HCT116 (cell line): ENCODE data around the gene MAP2K5. TPM values are rescaled to one million over a fixed set of nuclear protein-coding genes. Genes with fewer than 3 reads are reported as not detected.

Source experiments
- ATAC-seq: fragments of 200-7000 bp; cut with Tn5 transposase; 2 replicates; pipeline ENCODE4 v1.9.1; 2020; ENCODE audit warnings: mild to moderate bottlenecking, moderate library complexity
- BruUV-seq: library from RNA; stranded (reverse); fragments of 400-500 nt; replicated peaks from 2 replicates; lab custom pipeline; 2021; lab: Mats Ljungman, UMichigan
- CTCF ChIA-PET: fragments of 300-600 bp; sonication (Branson Sonifier 250); formaldehyde crosslinking; loops from one replicate; lab custom pipeline; 2021; ENCODE audit warnings: antibody characterized with exemption; lab: Charles Lee
- POLR2A ChIA-PET: fragments of 300-600, 350-600 bp; sonication (Branson Sonifier 250); formaldehyde crosslinking; loops from one replicate; lab custom pipeline; 2021; ENCODE audit warnings: antibody characterized with exemption; lab: Charles Lee
- RAD21 ChIA-PET, 2 experiments: fragments of 300-600 bp; sonication (Branson Sonifier 250); formaldehyde crosslinking; loops; one replicate each; lab custom pipeline; 2023; ENCODE audit warnings: low total read pairs in 2 of 2; ENCODE audit not compliant: uncharacterized antibody in 2 of 2, unreplicated experiment in 2 of 2, low non-redundant PET in 1 of 2; lab: Charles Lee
- DNase-seq: peaks from one replicate; pipeline ENCODE4 v3.0.0-alpha.2; 2010; ENCODE audit warnings: low read depth, low spot score
- H2AFZ ChIP-seq: fragments of 200-600 bp; shearing (Covaris generic), sonication (generic); 2 replicates; pipeline ENCODE4 v1.6.1; 2017; ENCODE audit warnings: low read depth, mixed run types, mixed read lengths, antibody characterized with exemption, low read length; ENCODE audit not compliant: poor library complexity, severe bottlenecking
- H3K27ac ChIP-seq: 2 replicates; pipeline ENCODE4 v1.5.1; 2012; ENCODE audit warnings: low read depth, low read length
- H3K27me3 ChIP-seq: fragments of 200-600 bp; sonication (generic); 2 replicates; pipeline ENCODE4 v1.6.1; 2016; ENCODE audit warnings: mixed run types, low read length, mixed read lengths; ENCODE audit not compliant: insufficient read depth
- H3K36me3 ChIP-seq, 2 experiments: fragments of 200-500 bp in 1 of 2; fragments of 200-600 bp in 1 of 2; sonication (Bioruptor generic) in 1 of 2; sonication (generic) in 1 of 2; 2 replicates each; pipeline versions ENCODE4 v1.5.1 to v1.6.1; 2014 to 2016; ENCODE audit warnings: low read length in 2 of 2, inconsistent platforms in 1 of 2, mixed read lengths in 1 of 2, mixed run types in 1 of 2; ENCODE audit not compliant: insufficient read depth in 2 of 2, control insufficient read depth in 1 of 2
- H3K4me1 ChIP-seq, 2 experiments: fragments of 200-600 bp in 1 of 2; sonication (generic) in 1 of 2; 2 replicates each; pipeline versions ENCODE4 v1.5.1 to v1.6.1; 2012 to 2017; ENCODE audit warnings: low read length in 2 of 2, inconsistent platforms in 1 of 2, mild to moderate bottlenecking in 1 of 2, mixed read lengths in 1 of 2, mixed run types in 1 of 2, moderate library complexity in 1 of 2; ENCODE audit not compliant: insufficient read depth in 2 of 2, control insufficient read depth in 1 of 2
- H3K4me2 ChIP-seq: fragments of 200-600 bp; sonication (generic); 2 replicates; pipeline ENCODE4 v1.6.1; 2017; ENCODE audit warnings: mixed run types, low read length, mixed read lengths
- H3K4me3 ChIP-seq, 2 experiments: fragments of 200-600 bp in 1 of 2; sonication (generic) in 1 of 2; replicated peaks in 1 of 2; 2 replicates each; pipeline ENCODE4 v1.5.1; 2011 to 2016; ENCODE audit warnings: low read length in 2 of 2, control low read depth in 1 of 2, low read depth in 1 of 2, mild to moderate bottlenecking in 1 of 2, mixed read lengths in 1 of 2, mixed run types in 1 of 2
- H3K79me2 ChIP-seq: fragments of 200-600 bp; sonication (generic); 2 replicates; pipeline ENCODE4 v1.6.1; 2017; ENCODE audit warnings: mild to moderate bottlenecking, mixed run types, low read length, moderate library complexity, mixed read lengths; ENCODE audit not compliant: insufficient read depth
- H3K9ac ChIP-seq: fragments of 200-600 bp; sonication (generic); 2 replicates; pipeline ENCODE4 v1.6.1; 2016; ENCODE audit warnings: low read length, mixed read lengths
- H3K9me2 ChIP-seq: fragments of 200-600 bp; sonication (generic), shearing (Covaris generic); 2 replicates; pipeline ENCODE4 v1.6.1; 2017; ENCODE audit warnings: mixed run types, mild to moderate bottlenecking, moderate library complexity; ENCODE audit not compliant: insufficient read depth
- H3K9me3 ChIP-seq, 2 experiments: fragments of 200-500 bp in 1 of 2; fragments of 200-600 bp in 1 of 2; sonication (Bioruptor generic) in 1 of 2; sonication (generic) in 1 of 2; 2 replicates each; pipeline ENCODE4 v1.6.1; 2014 to 2017; ENCODE audit warnings: low read length in 2 of 2, mixed read lengths in 2 of 2, inconsistent platforms in 1 of 2, low read depth in 1 of 2, mild to moderate bottlenecking in 1 of 2, mixed run types in 1 of 2, moderate library complexity in 1 of 2; ENCODE audit not compliant: control insufficient read depth in 1 of 2, insufficient read depth in 1 of 2
- H4K20me1 ChIP-seq: fragments of 200-600 bp; sonication (generic), shearing (Covaris generic); 2 replicates; pipeline ENCODE4 v1.6.1; 2017; ENCODE audit warnings: mixed run types, mild to moderate bottlenecking, moderate library complexity; ENCODE audit not compliant: insufficient read depth
- CBX3 ChIP-seq: IDR thresholded peaks from 2 replicates; pipeline ENCODE4 v1.6.1; 2012; ENCODE audit warnings: low read depth
- CEBPB ChIP-seq: IDR thresholded peaks from 2 replicates; pipeline ENCODE4 v1.6.1; 2012; ENCODE audit warnings: low read depth
- JUND ChIP-seq: IDR thresholded peaks from 2 replicates; pipeline ENCODE4 v1.6.1; 2012
- RAD21 ChIP-seq: IDR thresholded peaks from 2 replicates; pipeline ENCODE4 v1.6.1; 2012; ENCODE audit warnings: low read depth, mild to moderate bottlenecking
- SP1 ChIP-seq: IDR thresholded peaks from 2 replicates; pipeline ENCODE4 v1.6.1; 2012; ENCODE audit warnings: low read depth
- SRF ChIP-seq: IDR thresholded peaks from 2 replicates; pipeline ENCODE4 v1.6.1; 2012; ENCODE audit warnings: low read depth
- TCF7L2 ChIP-seq: IDR thresholded peaks from 2 replicates; pipeline ENCODE4 v1.7.0; 2011; ENCODE audit warnings: borderline replicate concordance, inconsistent platforms; ENCODE audit not compliant: insufficient read depth, insufficient read length; ENCODE audit errors: extremely low read depth
- intact Hi-C: fragments of 100-400 bp; cut with micrococcal nuclease; formaldehyde crosslinking; loops from 2 replicates; pipeline ENCODE4 v1.10.0; 2022
- total RNA-seq: library from RNA; stranded (reverse); gene quantifications from one replicate; pipeline ENCODE4 v1.2.1, GENCODE V29; 2021; ENCODE audit not compliant: unreplicated experiment
- TF ChIP-seq, protein P1 (sequence below), 3 experiments: fragments of 200-600 bp in 1 of 3; sonication (generic) in 1 of 3; IDR thresholded peaks in 2 of 3; conservative IDR thresholded peaks in 1 of 3; 2 replicates each; pipeline ENCODE4 v1.5.1; 2012 to 2017; ENCODE audit warnings: low read depth in 2 of 3, low read length in 2 of 3, antibody characterized with exemption in 1 of 3, borderline replicate concordance in 1 of 3, control low read depth in 1 of 3, mild to moderate bottlenecking in 1 of 3, mixed read lengths in 1 of 3, mixed run types in 1 of 3, moderate library complexity in 1 of 3; ENCODE audit not compliant: insufficient read depth in 1 of 3
- TF ChIP-seq, protein P2 (sequence below): IDR thresholded peaks from 2 replicates; pipeline ENCODE4 v1.6.1; 2011; ENCODE audit warnings: mild to moderate bottlenecking, low read length, moderate library complexity; ENCODE audit not compliant: insufficient replicate concordance; ENCODE audit errors: extremely low read depth

MAP2K5 gene
- total RNA-seq, 1 experiment from 2014 or later: 15.6 TPM

DNA sequence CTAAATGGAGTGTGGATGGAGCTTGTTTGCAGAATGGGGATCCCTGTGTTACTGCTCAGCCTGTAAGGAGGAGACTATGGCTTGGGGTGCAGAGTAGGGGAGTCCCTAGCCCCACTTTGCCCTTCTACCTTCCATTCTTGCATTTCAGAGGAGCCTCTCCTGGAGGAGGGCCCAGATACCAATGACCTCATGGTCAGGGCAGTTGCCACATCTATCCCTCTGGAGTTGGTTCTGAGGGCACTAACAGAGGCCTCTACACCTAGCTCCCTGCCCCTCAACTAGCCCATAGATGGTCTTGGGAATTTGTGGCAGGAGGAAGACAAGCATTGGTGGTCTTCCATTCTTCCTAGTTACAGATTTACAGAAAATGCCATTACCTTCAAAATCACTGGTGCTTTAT is 288.9 kb downstream of the MAP2K5 start:
- POLR2A ChIA-PET: no interaction called here
- intact Hi-C loops: loop anchor here (10.0 kb wide), 3 partner anchors 307 to 587 kb away; partner anchors contain the start of gene C15orf61
- DNase-seq: no peak
- H3K4me2 ChIP-seq: no peak overlapping the region
- H3K9me2 ChIP-seq: no peaks in the 10 kb centered on the region
- ATAC-seq: no peak
- H2AFZ ChIP-seq: no peak overlapping the region
- BruUV-seq: no TSS peak
- no peak overlapping the region for H3K9ac ChIP-seq
- no peaks in the 10 kb centered on the region for H3K36me3 ChIP-seq
- H3K79me2 ChIP-seq: no peaks in the 10 kb centered on the region
- no peaks in the 10 kb centered on the region for H3K27me3 ChIP-seq
- H3K9me3 ChIP-seq: no peaks in the 10 kb centered on the region
- H4K20me1 ChIP-seq: no peaks in the 10 kb centered on the region
- no peak overlapping the region for H3K4me3 ChIP-seq
- CTCF ChIA-PET: interaction anchor here (1.0 kb wide), 2 partner anchors 330 to 885 kb away, joined by 3 to 6 read pairs; no protein-coding TSS in a partner anchor
- RAD21 ChIA-PET: interaction anchor here in 1 of 2 experiments (1.0 kb wide), 1 partner anchor 885 kb away, joined by 4 read pairs; no protein-coding TSS in a partner anchor
- H3K27ac ChIP-seq: no peak overlapping the region
- TF ChIP-seq RAD21: no peak
- no peak for TF ChIP-seq TCF7L2
- TF ChIP-seq CBX3: no peak
- TF ChIP-seq, protein P1, sequence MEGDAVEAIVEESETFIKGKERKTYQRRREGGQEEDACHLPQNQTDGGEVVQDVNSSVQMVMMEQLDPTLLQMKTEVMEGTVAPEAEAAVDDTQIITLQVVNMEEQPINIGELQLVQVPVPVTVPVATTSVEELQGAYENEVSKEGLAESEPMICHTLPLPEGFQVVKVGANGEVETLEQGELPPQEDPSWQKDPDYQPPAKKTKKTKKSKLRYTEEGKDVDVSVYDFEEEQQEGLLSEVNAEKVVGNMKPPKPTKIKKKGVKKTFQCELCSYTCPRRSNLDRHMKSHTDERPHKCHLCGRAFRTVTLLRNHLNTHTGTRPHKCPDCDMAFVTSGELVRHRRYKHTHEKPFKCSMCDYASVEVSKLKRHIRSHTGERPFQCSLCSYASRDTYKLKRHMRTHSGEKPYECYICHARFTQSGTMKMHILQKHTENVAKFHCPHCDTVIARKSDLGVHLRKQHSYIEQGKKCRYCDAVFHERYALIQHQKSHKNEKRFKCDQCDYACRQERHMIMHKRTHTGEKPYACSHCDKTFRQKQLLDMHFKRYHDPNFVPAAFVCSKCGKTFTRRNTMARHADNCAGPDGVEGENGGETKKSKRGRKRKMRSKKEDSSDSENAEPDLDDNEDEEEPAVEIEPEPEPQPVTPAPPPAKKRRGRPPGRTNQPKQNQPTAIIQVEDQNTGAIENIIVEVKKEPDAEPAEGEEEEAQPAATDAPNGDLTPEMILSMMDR (IDR thresholded peaks at IDR 0.05 in 2 of 3, conservative IDR thresholded peaks at IDR 0.05 in 1 of 3; ENCODE audit: borderline replicate concordance in 1 of 3, insufficient read depth in 1 of 3, low read depth in 2 of 3, low read length in 2 of 3): no peak
- no peak for TF ChIP-seq SRF
- TF ChIP-seq, protein P2, sequence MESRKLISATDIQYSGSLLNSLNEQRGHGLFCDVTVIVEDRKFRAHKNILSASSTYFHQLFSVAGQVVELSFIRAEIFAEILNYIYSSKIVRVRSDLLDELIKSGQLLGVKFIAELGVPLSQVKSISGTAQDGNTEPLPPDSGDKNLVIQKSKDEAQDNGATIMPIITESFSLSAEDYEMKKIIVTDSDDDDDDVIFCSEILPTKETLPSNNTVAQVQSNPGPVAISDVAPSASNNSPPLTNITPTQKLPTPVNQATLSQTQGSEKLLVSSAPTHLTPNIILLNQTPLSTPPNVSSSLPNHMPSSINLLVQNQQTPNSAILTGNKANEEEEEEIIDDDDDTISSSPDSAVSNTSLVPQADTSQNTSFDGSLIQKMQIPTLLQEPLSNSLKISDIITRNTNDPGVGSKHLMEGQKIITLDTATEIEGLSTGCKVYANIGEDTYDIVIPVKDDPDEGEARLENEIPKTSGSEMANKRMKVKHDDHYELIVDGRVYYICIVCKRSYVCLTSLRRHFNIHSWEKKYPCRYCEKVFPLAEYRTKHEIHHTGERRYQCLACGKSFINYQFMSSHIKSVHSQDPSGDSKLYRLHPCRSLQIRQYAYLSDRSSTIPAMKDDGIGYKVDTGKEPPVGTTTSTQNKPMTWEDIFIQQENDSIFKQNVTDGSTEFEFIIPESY: no peak
- TF ChIP-seq CEBPB: no peak
- TF ChIP-seq SP1: no peak
- TF ChIP-seq JUND: no peak
- no peaks in the 10 kb centered on the region for H3K4me1 ChIP-seq
